GM12892 (cell line): ENCODE measurements around the gene SHB.

Experiments used
- DNase-seq: peaks from one replicate; pipeline ENCODE4 v3.0.0; 2011; ENCODE audit not compliant: insufficient read length
- FAIRE-seq: peaks from 2 replicates; lab custom pipeline; 2011; peaks lifted over from hg19 to GRCh38; lab: Jason Lieb, UNC
- POLR2A ChIP-seq: IDR thresholded peaks from 2 replicates; pipeline ENCODE4 v1.6.1; 2011; ENCODE audit warnings: low read depth, low read length, control low read depth
- POLR2AphosphoS5 ChIP-seq: IDR thresholded peaks from 2 replicates; pipeline ENCODE4 v1.6.1; 2011; ENCODE audit warnings: low read depth, low read length, control low read depth
- TAF1 ChIP-seq: IDR thresholded peaks from 2 replicates; pipeline ENCODE4 v1.6.1; 2011; ENCODE audit warnings: low read depth, mild to moderate bottlenecking, control low read depth, low read length, borderline replicate concordance

The SHB gene

GRCh38 chr9:38016375-38017135 lies 52.5 kb downstream of the SHB start:
- FAIRE-seq (no peak), DNase-seq (no peak)
- no peak for TF ChIP-seq POLR2A
- TF ChIP-seq TAF1 = no peak
- no peak for TF ChIP-seq POLR2AphosphoS5

- DNase-seq (no peak), FAIRE-seq (no peak)
- TF ChIP-seq POLR2AphosphoS5 (no peak), TAF1 (no peak), POLR2A (no peak)
Measured at GRCh38 chr9:38015906-38016305, 53.1 kb downstream of the SHB start.

- FAIRE-seq (no peak), DNase-seq (no peak)
- no peak for TF ChIP-seq POLR2A
- no peak for TF ChIP-seq POLR2AphosphoS5
- no peak for TF ChIP-seq TAF1
Measured at GRCh38 chr9:38015266-38015665, 53.8 kb downstream of the SHB start.

- TF ChIP-seq POLR2AphosphoS5 (no peak), POLR2A (no peak), TAF1 (no peak)
- no peak for DNase-seq
- no peak for FAIRE-seq
Measured at GRCh38 chr9:38012767-38013450, 56.1 kb downstream of the SHB start.

GRCh38 chr9:38011991-38012390 lies 57.0 kb downstream of the SHB start:
- no peak for FAIRE-seq
- DNase-seq = no peak
- no peak for TF ChIP-seq POLR2AphosphoS5
- TF ChIP-seq TAF1 = no peak
- no peak for TF ChIP-seq POLR2A

- TF ChIP-seq POLR2AphosphoS5 = no peak
- no peak for TF ChIP-seq POLR2A
- TF ChIP-seq TAF1 = no peak
- FAIRE-seq (peak; percentile 58), DNase-seq (no peak)
Measured at GRCh38 chr9:38010918-38011704, 57.9 kb downstream of the SHB start.

GRCh38 chr9:38009990-38010389 lies 59.0 kb downstream of the SHB start:
- DNase-seq (no peak), FAIRE-seq (no peak)
- TF ChIP-seq POLR2AphosphoS5 (no peak), TAF1 (no peak), POLR2A (no peak)

GRCh38 chr9:38009035-38009501 lies 60.0 kb downstream of the SHB start:
- TF ChIP-seq POLR2A (no peak), TAF1 (no peak), POLR2AphosphoS5 (no peak)
- FAIRE-seq = no peak
- no peak for DNase-seq

GRCh38 chr9:38008168-38009034 lies 60.6 kb downstream of the SHB start:
- TF ChIP-seq TAF1 = no peak
- TF ChIP-seq POLR2A = no peak
- no peak for TF ChIP-seq POLR2AphosphoS5
- FAIRE-seq (peak; percentile 92), DNase-seq (peak; percentile 58)

- FAIRE-seq = no peak
- no peak for DNase-seq
- no peak for TF ChIP-seq POLR2A
- TF ChIP-seq TAF1 = no peak
- no peak for TF ChIP-seq POLR2AphosphoS5
Measured at GRCh38 chr9:38007016-38007415, 62.0 kb downstream of the SHB start.
